OCI-LY7 (cell line): ENCODE data around the gene IRAK3. TPM values are rescaled to one million over a fixed set of nuclear protein-coding genes. Genes with fewer than 3 reads are reported as not detected.

Experiments used
- BruUV-seq: library from RNA; stranded (reverse); fragments of 400-500 nt; replicated peaks from 2 replicates; lab custom pipeline; 2021; lab: Mats Ljungman, UMichigan
- CTCF ChIA-PET: fragments of 300-600 bp; sonication (Branson Sonifier 250); formaldehyde crosslinking; loops from one replicate; lab custom pipeline; 2022; ENCODE audit warnings: antibody characterized with exemption; ENCODE audit not compliant: unreplicated experiment; lab: Charles Lee
- POLR2A ChIA-PET: fragments of 300-600 bp; sonication (Branson Sonifier 250); formaldehyde crosslinking; loops from one replicate; lab custom pipeline; 2022; ENCODE audit warnings: antibody characterized with exemption; lab: Charles Lee
- DNase-seq: peaks from one replicate; pipeline ENCODE4 v3.0.0-alpha.2; 2015; ENCODE audit warnings: low spot score
- H2AFZ ChIP-seq: fragments of 200-600 bp; sonication (generic), shearing (Covaris generic); 2 replicates; pipeline ENCODE4 v1.6.1; 2014; ENCODE audit warnings: mild to moderate bottlenecking, antibody characterized with exemption, low read length, moderate library complexity
- H3K27ac ChIP-seq: fragments of 200-600 bp; sonication (generic); 2 replicates; pipeline ENCODE4 v1.5.1; 2014; ENCODE audit warnings: mixed run types, low read depth, mild to moderate bottlenecking, moderate library complexity, low read length, inconsistent platforms; ENCODE audit not compliant: poor library complexity, severe bottlenecking
- H3K36me3 ChIP-seq: fragments of 200-600 bp; sonication (generic); 2 replicates; pipeline ENCODE4 v1.6.1; 2014; ENCODE audit warnings: mild to moderate bottlenecking, antibody characterized with exemption, low read length, moderate library complexity, mixed read lengths; ENCODE audit not compliant: insufficient read depth
- H3K4me1 ChIP-seq: fragments of 200-600 bp; sonication (generic); 2 replicates; pipeline ENCODE4 v1.5.1; 2014; ENCODE audit warnings: mild to moderate bottlenecking, low read length; ENCODE audit not compliant: insufficient read depth, poor library complexity, severe bottlenecking
- H3K4me2 ChIP-seq: fragments of 200-600 bp; sonication (generic); 2 replicates; pipeline ENCODE4 v1.6.1; 2014; ENCODE audit warnings: mild to moderate bottlenecking, low read length
- H3K4me3 ChIP-seq: fragments of 200-600 bp; sonication (generic); 2 replicates; pipeline ENCODE4 v1.5.1; 2014; ENCODE audit warnings: mild to moderate bottlenecking, low read depth, low read length; ENCODE audit not compliant: poor library complexity, severe bottlenecking
- H3K79me2 ChIP-seq: fragments of 200-600 bp; sonication (generic); 2 replicates; pipeline ENCODE4 v1.6.1; 2016; ENCODE audit warnings: low read depth, mild to moderate bottlenecking, low read length, moderate library complexity, mixed read lengths; ENCODE audit not compliant: insufficient read depth
- H3K9me2 ChIP-seq: fragments of 200-600 bp; sonication (generic); 2 replicates; pipeline ENCODE4 v1.6.1; 2016; ENCODE audit warnings: mild to moderate bottlenecking, low read length, mixed read lengths; ENCODE audit not compliant: insufficient read depth
- H3K9me3 ChIP-seq: fragments of 200-600 bp; sonication (generic); 2 replicates; pipeline ENCODE4 v1.6.1; 2014; ENCODE audit warnings: mild to moderate bottlenecking, mixed run types, low read length, mixed read lengths
- H4K20me1 ChIP-seq: fragments of 200-600 bp; sonication (generic); 2 replicates; pipeline ENCODE4 v1.6.1; 2014; ENCODE audit warnings: mild to moderate bottlenecking, antibody characterized with exemption, low read length, moderate library complexity, mixed read lengths; ENCODE audit not compliant: insufficient read depth
- CTCF ChIP-seq: fragments of 200-600 bp; sonication (generic); conservative IDR thresholded peaks from 2 replicates; pipeline ENCODE4 v1.5.1; 2014; ENCODE audit warnings: mild to moderate bottlenecking, antibody characterized with exemption, low read length, moderate library complexity, mixed read lengths
- EZH2phosphoT487 ChIP-seq: fragments of 200-600 bp; sonication (generic); IDR thresholded peaks from 2 replicates; pipeline ENCODE4 v1.6.1; 2018; ENCODE audit warnings: low read depth, borderline replicate concordance, mild to moderate bottlenecking, mixed run types, antibody characterized with exemption, low read length, moderate library complexity, mixed read lengths
- intact Hi-C: fragments of 100-400 bp; cut with micrococcal nuclease; formaldehyde crosslinking; loops from one replicate; pipeline ENCODE4 v1.10.0; 2022; ENCODE audit not compliant: unreplicated experiment
- total RNA-seq, 2 experiments: library from RNA; depleted of rRNA in 1 of 2; stranded (reverse); fragments of >200 nt in 1 of 2; shearing (Covaris generic) in 1 of 2; gene quantifications; 2 replicates each; pipeline ENCODE4 v1.2.3, GENCODE V29; 2014 to 2022

Gene IRAK3
- total RNA-seq, 2 experiments from 2014 or later = 0.08 TPM; not detected in 1

GRCh38 chr12:66199831-66200509 is 11.0 kb downstream of the IRAK3 start:
- Histone ChIP-seq H3K9me3 (peaks cover 10% of the 10 kb centered on the region; the same call in 1 of the 2 replicates), H3K4me2 (no peak overlapping the region), H3K9me2 (no peaks in the 10 kb centered on the region), H3K79me2 (no peaks in the 10 kb centered on the region), H3K4me3 (no peak overlapping the region), H3K27ac (no peak overlapping the region), H2AFZ (no peak overlapping the region), H4K20me1 (no peaks in the 10 kb centered on the region), H3K36me3 (no peaks in the 10 kb centered on the region; the same call in 1 of the 2 replicates), H3K4me1 (peaks cover 28% of the 10 kb centered on the region)
- CTCF ChIA-PET = no interaction called here
- no peak for TF ChIP-seq CTCF
- BruUV-seq = no TSS peak
- intact Hi-C loops = no loop called here
- no peak for DNase-seq
- POLR2A ChIA-PET = interaction anchor here (1.0 to 1.2 kb wide), 2 partner anchors 15 to 17 kb away, joined by 4 read pairs; no protein-coding TSS in a partner anchor

- no peaks in the 10 kb centered on the region for H3K79me2 ChIP-seq
- no peak overlapping the region for H3K27ac ChIP-seq
- no peak for DNase-seq
- no peak overlapping the region for H2AFZ ChIP-seq
- no TSS peak for BruUV-seq
- ChIA-PET CTCF (no interaction called here), POLR2A (interaction anchor here (1.6 kb wide), 1 partner anchor 13 kb away, joined by 4 read pairs; no protein-coding TSS in a partner anchor)
- no peaks in the 10 kb centered on the region; the same call in 1 of the 2 replicates for H3K36me3 ChIP-seq
- H4K20me1 ChIP-seq = no peaks in the 10 kb centered on the region
- no peaks in the 10 kb centered on the region for H3K9me2 ChIP-seq
- no peak overlapping the region for H3K4me2 ChIP-seq
- no peaks in the 10 kb centered on the region for H3K4me1 ChIP-seq
- H3K9me3 ChIP-seq = peaks cover 10% of the 10 kb centered on the region; the same call in 1 of the 2 replicates
- intact Hi-C loops = no loop called here
- no peak for TF ChIP-seq EZH2phosphoT487
- no peak for TF ChIP-seq CTCF
- H3K4me3 ChIP-seq = no peak overlapping the region
Measured at GRCh38 chr12:66203820-66204219, 14.8 kb downstream of the IRAK3 start.

- intact Hi-C loops = no loop called here
- ChIA-PET POLR2A (interaction anchor here (2.3 kb wide), 1 partner anchor 8 kb away, joined by 7 read pairs; no protein-coding TSS in a partner anchor), CTCF (no interaction called here)
- no TSS peak for BruUV-seq
- no peak overlapping the region for H3K4me3 ChIP-seq
- no peak for DNase-seq
- no peak overlapping the region for H3K4me2 ChIP-seq
- H3K9me3 ChIP-seq = no peaks in the 10 kb centered on the region
- no peaks in the 10 kb centered on the region for H3K4me1 ChIP-seq
- TF ChIP-seq EZH2phosphoT487 (no peak), CTCF (no peak)
- H3K36me3 ChIP-seq = no peaks in the 10 kb centered on the region
- H3K27ac ChIP-seq = no peak overlapping the region
- H3K9me2 ChIP-seq = no peaks in the 10 kb centered on the region
- no peaks in the 10 kb centered on the region for H3K79me2 ChIP-seq
- no peak overlapping the region for H2AFZ ChIP-seq
- no peaks in the 10 kb centered on the region for H4K20me1 ChIP-seq
Measured at GRCh38 chr12:66206141-66206540, 17.1 kb downstream of the IRAK3 start.
